NK-92 (cell line): Measurements from ENCODE around the gene GPX4.
A peak's percentile ranks its signal among the peaks of the same experiment; 100 is the strongest.

Experiments
- DNase-seq: peaks from one replicate; lab custom pipeline; 2025; ENCODE audit not compliant: unreplicated experiment; lab: John Stamatoyannopoulos, UW

Gene GPX4

GRCh38 chr19:1084024-1084868, 19.5 kb upstream of the GPX4 start:
- DNase-seq = no peak

GRCh38 chr19:1085053-1085658, 18.6 kb upstream of the GPX4 start:
- DNase-seq = no peak

GRCh38 chr19:1085676-1086442, 17.9 kb upstream of the GPX4 start:
- DNase-seq = no peak

- DNase-seq = no peak
These were observed 17.2 kb upstream of the GPX4 start for GRCh38 chr19:1086613-1087012.

DNA sequence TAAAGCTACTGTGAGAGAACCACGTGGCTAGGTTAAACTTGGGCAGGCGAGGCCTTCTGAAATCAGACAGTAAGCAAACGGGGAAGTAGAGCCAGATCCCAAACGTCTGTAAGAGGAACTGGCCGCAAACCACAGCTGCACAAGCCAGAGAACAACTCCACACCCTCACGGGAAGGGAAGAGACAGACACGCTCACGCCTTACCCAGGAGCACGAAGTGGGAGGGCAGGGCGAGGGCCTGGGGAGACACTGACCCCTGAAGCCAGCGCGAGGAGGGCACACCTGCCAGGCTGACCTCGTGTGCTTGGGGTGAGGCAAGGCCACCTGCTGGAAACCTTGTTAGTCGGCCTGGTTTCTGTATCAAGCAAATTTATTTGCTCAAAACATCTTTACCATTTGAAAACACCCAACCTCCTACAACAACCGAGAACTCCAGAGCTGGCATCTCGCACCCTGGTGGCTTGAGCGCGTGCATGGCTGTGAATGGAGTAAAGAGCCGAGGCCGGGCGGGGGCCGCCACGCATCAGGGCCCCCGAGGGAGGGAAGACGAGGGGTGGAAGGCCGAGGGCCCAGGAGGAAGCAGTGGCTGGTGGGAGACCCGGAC, 15.9 kb upstream of the GPX4 start:
- no peak for DNase-seq

DNA sequence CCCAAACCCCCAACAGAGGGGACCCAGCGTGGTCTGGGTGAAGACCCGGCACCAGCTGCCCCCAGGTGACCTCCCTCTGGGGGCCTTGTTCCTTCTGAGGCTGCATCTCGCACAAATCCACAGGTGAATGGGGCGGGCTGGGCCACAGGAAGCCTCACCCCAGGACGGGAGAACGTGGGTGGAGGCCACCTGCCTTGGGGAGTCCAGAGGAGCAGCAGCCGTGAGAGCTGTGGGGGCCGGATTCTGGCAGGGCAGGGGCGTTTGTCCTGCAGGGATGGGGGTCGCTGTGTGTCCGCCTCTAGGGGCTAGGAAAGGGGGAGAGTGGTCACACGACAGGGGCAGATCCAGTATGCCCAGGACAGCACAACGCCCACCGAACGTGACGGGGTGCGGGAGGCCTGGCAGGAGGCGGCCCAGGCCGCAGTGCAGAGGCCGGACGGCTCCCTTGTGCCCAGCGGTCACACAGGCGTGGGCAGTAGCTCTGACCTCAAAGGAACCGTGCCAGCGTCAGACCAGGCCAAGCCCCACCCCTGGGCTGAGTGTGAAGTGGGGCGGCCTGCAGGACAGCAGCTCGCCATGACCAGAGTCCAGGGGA, 15.3 kb upstream of the GPX4 start:
- DNase-seq = no peak

- no peak for DNase-seq
These were observed 14.5 kb upstream of the GPX4 start for GRCh38 chr19:1089126-1089771.

- DNase-seq = no peak
These were observed 13.9 kb upstream of the GPX4 start for GRCh38 chr19:1089891-1090290.

DNA sequence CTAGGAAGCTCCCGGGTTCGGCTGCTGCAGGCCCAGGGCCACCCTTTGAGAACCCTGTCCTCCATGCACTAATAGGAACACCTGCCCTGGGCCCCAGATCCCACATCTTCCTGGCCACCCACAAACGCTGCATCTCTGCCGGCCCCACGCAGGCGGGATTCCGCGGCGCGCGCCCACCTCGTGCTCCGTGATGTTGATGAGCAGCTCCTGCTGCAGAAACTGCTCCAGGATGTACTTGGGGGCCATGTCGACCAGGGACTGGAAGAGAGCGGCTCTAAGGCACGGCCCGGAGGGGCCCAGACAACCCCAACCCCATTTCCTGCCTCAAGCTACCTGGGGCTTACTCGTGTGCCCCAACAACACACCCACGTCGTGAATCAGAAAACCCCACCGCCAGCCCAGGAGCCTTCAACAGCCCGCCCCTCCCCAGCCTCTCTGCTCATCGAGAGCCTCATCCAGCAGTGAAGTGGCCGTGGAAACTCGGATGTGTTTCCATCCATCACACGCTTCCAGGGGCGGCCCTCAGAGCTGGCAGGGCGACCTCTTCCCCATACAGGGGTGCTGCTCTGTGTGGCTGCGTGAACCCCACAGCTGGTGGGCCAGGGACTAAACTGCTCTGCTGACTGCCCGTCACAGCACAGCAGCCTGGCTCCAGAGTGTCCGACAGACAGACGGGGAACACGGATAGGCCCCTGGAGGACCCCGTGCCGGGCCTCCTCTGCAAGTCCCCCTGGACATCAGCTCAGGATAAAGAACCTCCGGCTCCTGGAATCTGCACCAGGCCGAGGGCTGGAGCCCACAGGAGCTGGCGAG, 12.9 kb upstream of the GPX4 start:
- no peak for DNase-seq

- DNase-seq = no peak
These were observed 12.1 kb upstream of the GPX4 start for GRCh38 chr19:1091544-1092175.

GRCh38 chr19:1093330-1093729, 10.5 kb upstream of the GPX4 start:
- DNase-seq = no peak

DNA sequence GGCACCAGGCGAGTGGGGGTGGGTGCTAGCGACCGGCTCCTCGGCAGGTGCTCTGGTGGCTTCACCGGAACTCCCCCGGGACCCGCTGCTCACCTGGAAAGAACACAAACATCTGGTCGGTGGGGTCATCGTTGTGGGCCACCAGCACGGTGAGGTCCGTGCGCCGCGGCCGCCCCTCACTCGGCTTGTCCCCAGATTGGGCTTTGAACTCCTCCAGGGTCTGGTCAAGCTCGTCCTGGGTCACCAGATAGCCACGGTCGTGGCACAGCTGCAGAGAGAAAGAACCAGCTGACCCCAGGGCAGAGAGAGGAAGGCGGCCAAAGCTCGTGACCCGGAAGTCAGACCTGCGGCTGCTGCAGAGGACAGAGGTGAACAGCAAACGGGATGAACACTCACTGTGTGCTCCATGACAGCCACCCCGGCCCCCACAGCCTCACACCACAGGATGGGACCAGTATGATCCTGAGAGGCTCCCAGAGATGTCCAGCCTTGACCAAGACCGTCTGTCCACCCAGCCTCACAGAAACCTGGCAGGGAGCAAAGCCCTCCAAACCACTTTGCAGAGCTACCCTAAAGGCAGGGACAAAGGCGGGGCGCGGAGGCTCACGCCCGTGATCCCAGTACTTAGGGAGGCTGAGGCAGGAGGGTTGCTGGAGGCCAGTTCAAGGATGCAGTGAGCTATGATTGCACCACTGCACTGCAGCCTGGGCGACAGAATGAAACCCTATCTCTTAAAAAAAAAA, 9.8 kb upstream of the GPX4 start:
- no peak for DNase-seq

- DNase-seq = no peak
These were observed 9.2 kb upstream of the GPX4 start for GRCh38 chr19:1094655-1094977.

DNA sequence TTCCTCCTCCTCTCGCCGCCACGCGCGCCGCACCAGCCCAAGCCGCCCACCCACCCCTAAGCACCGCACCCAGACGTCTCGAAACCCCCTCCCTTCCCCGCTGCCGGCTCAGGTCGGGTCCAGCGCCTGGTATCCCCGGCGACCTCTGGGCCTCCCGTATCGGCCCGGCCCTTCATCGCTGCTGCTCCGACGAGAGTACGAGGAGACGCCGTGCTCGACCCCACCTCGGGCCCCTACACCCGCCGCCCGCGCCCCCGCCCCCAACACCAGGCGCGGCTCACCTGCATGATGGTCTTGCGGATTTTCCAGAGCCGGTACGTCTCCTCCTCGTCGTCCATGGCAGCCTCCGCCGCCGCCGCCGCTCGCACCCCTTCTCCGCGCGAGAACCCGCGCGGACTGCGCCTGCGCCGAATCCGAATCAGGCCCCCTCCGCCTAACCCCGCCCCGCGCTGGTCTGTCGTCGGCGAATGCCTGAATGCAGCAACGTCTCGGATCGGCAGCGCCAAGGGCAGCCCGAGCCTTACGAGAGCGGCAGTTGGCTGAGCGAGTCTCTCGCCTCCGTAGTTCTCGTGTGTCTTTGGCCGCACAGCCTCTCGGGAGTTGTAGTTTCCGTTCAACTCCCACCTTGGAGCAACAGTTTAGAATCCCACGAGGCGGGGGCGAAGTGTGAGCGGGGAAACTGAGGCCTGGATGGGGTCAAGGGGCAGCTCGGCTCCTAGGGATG, 8.7 kb upstream of the GPX4 start, which contains the start of gene POLR2E:
Gene POLR2E (minus strand): TSS at position 398 of the 724 bp plus-strand sequence. CDS start 60 bp downstream, at position 338.
- peak; percentile 90 for DNase-seq

DNA sequence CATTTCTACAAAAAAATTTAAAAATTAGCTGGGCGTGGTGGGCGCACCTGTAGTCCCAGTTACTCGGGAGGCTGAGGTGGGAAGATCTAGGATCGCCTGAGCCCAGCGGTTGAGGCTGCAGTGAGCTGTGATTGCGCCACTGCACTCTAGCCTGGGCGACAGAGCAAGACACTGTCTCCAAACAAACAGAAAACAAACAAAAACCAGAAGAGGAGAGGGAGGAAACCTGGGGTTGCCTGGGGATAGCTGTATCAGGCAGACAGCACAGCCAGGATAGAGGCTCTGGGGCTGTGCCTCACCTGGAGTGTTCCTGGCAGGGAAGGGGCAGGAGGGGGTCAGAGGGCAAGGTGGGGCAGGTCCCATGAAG, 6.0 kb upstream of the GPX4 start:
- no peak for DNase-seq

GRCh38 chr19:1098177-1099051, 5.4 kb upstream of the GPX4 start:
- DNase-seq = no peak

DNA sequence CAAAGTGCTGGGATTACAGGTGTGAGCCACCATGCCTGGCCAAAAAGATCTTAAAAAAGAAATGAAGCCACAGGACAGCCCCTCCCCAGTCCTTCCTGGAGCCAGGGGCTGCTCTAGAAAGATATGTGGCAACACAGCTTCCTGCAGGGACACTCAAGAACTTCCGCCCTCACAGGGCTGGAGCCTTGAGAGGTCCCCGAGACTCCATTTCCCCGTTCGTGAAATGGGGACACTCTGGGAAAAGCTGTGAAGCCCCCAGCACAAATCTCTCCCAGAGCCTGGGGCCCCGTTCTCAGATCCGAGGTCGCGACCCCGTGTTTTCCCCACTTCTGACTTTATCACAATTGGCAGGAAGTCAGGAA, 2.5 kb upstream of the GPX4 start:
- no peak for DNase-seq
